ENCODE results near the gene TRIM15.

DNA sequence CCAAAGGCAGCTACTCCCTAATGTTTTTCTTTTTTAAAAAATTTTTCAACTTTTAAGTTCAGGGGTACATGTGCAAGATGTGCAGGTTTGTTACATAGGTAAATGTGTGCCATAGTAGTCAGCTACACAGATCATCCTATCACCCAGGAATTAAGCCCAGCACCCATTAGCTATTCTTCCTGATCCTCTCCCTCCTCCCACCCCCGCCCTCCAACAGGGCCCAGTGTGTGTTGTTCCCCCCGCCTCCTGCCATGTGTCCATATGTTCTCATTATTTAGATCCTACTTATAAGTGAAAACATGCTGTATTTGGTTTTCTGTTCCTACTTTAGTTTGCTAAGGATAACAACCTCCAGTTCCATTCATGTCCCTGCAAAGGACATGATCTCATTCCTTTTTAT lies 12.4 kb downstream of the TRIM15 start:
- TF ChIP-seq, protein P1, sequence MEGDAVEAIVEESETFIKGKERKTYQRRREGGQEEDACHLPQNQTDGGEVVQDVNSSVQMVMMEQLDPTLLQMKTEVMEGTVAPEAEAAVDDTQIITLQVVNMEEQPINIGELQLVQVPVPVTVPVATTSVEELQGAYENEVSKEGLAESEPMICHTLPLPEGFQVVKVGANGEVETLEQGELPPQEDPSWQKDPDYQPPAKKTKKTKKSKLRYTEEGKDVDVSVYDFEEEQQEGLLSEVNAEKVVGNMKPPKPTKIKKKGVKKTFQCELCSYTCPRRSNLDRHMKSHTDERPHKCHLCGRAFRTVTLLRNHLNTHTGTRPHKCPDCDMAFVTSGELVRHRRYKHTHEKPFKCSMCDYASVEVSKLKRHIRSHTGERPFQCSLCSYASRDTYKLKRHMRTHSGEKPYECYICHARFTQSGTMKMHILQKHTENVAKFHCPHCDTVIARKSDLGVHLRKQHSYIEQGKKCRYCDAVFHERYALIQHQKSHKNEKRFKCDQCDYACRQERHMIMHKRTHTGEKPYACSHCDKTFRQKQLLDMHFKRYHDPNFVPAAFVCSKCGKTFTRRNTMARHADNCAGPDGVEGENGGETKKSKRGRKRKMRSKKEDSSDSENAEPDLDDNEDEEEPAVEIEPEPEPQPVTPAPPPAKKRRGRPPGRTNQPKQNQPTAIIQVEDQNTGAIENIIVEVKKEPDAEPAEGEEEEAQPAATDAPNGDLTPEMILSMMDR (IDR thresholded peaks at IDR 0.05) = no peak
- no peak for TF ChIP-seq POLR2A (IDR thresholded peaks at IDR 0.05)
- TF ChIP-seq EP300 (IDR thresholded peaks at IDR 0.05) = no peak

All from ovary (tissue), 3 donors.